Neuronal stem cell (in vitro differentiated cells): ENCODE results near the gene OR9A2.
"Not testable (repeated sequence)": the region's sequence is repeated elsewhere in the genome, so short reads cannot be mapped to it uniquely, and the experiment has no call there.

Experiments
- DNase-seq: peaks from one replicate; pipeline ENCODE4 v3.0.0-alpha.2; 2013; ENCODE audit warnings: low spot score
- H2AFZ ChIP-seq: one replicate; pipeline ENCODE4 v1.6.1; 2013; ENCODE audit warnings: mild to moderate bottlenecking, low read length, inconsistent platforms
- H2AK5ac ChIP-seq: 2 replicates; pipeline ENCODE4 v1.6.1; 2013; ENCODE audit warnings: low read depth, mild to moderate bottlenecking, inconsistent platforms, low read length, moderate library complexity, mixed read lengths
- H2BK120ac ChIP-seq: 2 replicates; pipeline ENCODE4 v1.6.1; 2013; ENCODE audit warnings: low read depth, mild to moderate bottlenecking, inconsistent platforms, low read length, moderate library complexity, mixed read lengths
- H2BK12ac ChIP-seq: one replicate; pipeline ENCODE4 v1.6.1; 2013; ENCODE audit warnings: low read length, inconsistent platforms
- H2BK15ac ChIP-seq: 2 replicates; pipeline ENCODE4 v1.6.1; 2013; ENCODE audit warnings: mild to moderate bottlenecking, low read length, inconsistent platforms, mixed read lengths
- H2BK5ac ChIP-seq: one replicate; pipeline ENCODE4 v1.6.1; 2013; ENCODE audit warnings: inconsistent platforms, mild to moderate bottlenecking, low read length, moderate library complexity
- H3K14ac ChIP-seq: one replicate; pipeline ENCODE4 v1.6.1; 2013; ENCODE audit warnings: low read length, inconsistent platforms
- H3K18ac ChIP-seq: 2 replicates; pipeline ENCODE4 v1.6.1; 2013; ENCODE audit warnings: low read length, inconsistent platforms
- H3K23ac ChIP-seq: 2 replicates; pipeline ENCODE4 v1.6.1; 2013; ENCODE audit warnings: low read depth, mild to moderate bottlenecking, mixed read lengths, low read length, inconsistent platforms; ENCODE audit not compliant: poor library complexity
- H3K27ac ChIP-seq: replicated peaks from 3 replicates; pipeline ENCODE4 v1.5.1; 2013; ENCODE audit warnings: low read length, inconsistent platforms
- H3K27me3 ChIP-seq, 3 experiments: 2 replicates each; pipeline ENCODE4 v1.6.1; 2013; ENCODE audit warnings: low read length in 3 of 3, mild to moderate bottlenecking in 2 of 3, inconsistent platforms in 1 of 3, low read depth in 1 of 3, mixed read lengths in 1 of 3, moderate library complexity in 1 of 3; ENCODE audit not compliant: control insufficient read depth in 3 of 3, insufficient read depth in 3 of 3
- H3K36me3 ChIP-seq, 2 donors: replicated peaks in 1 of 2; 2 replicates each; pipeline ENCODE4 v1.6.1; 2013; ENCODE audit warnings: low read length in 2 of 2; ENCODE audit not compliant: control insufficient read depth in 2 of 2, insufficient read depth in 2 of 2
- H3K4ac ChIP-seq: 2 replicates; pipeline ENCODE4 v1.6.1; 2013; ENCODE audit warnings: inconsistent platforms, mild to moderate bottlenecking, low read length, moderate library complexity
- H3K4me1 ChIP-seq, 2 donors: 1 replicate in 1 of 2; 2 replicates in 1 of 2; pipeline ENCODE4 v1.6.1; 2013; ENCODE audit warnings: low read length in 2 of 2, low read depth in 1 of 2; ENCODE audit not compliant: control insufficient read depth in 2 of 2, insufficient read depth in 1 of 2
- H3K4me2 ChIP-seq: one replicate; pipeline ENCODE4 v1.6.1; 2013; ENCODE audit warnings: mild to moderate bottlenecking, low read length, inconsistent platforms; ENCODE audit not compliant: insufficient read depth, poor library complexity, severe bottlenecking
- H3K4me3 ChIP-seq, 2 donors: 2 replicates each; pipeline ENCODE4 v1.5.1; 2013; ENCODE audit warnings: low read length in 2 of 2, mild to moderate bottlenecking in 2 of 2, inconsistent platforms in 1 of 2, moderate library complexity in 1 of 2
- H3K79me1 ChIP-seq: one replicate; pipeline ENCODE4 v1.6.1; 2013; ENCODE audit warnings: low read depth, mild to moderate bottlenecking, inconsistent platforms, low read length, moderate library complexity
- H3K9ac ChIP-seq: one replicate; pipeline ENCODE4 v1.6.1; 2013; ENCODE audit warnings: mild to moderate bottlenecking, low read depth, low read length, inconsistent platforms; ENCODE audit not compliant: poor library complexity
- H3K9me3 ChIP-seq, 2 donors: replicated peaks in 1 of 2; 2 replicates each; pipeline versions ENCODE3 to v1.6.1; 2013; ENCODE audit warnings: low read length in 2 of 2, mild to moderate bottlenecking in 2 of 2, inconsistent platforms in 1 of 2, low read depth in 1 of 2, mixed read lengths in 1 of 2, moderate library complexity in 1 of 2; ENCODE audit not compliant: control insufficient read depth in 2 of 2, insufficient read depth in 1 of 2
- H4K8ac ChIP-seq: one replicate; pipeline ENCODE4 v1.6.1; 2013; ENCODE audit warnings: low read depth, mild to moderate bottlenecking, inconsistent platforms, low read length, moderate library complexity
- H4K91ac ChIP-seq: one replicate; pipeline ENCODE4 v1.6.1; 2013; ENCODE audit warnings: low read length, low read depth, mild to moderate bottlenecking, inconsistent platforms; ENCODE audit not compliant: poor library complexity
- WGBS, 2 donors: extraction: QIAGEN DNeasy Blood & Tissue Kit; methylation state at CpG; one replicate each; pipeline ENCODE4 v1.1.7; 2013; ENCODE audit warnings: missing lambda C conversion rate in 2 of 2, mixed read lengths in 1 of 2; ENCODE audit not compliant: insufficient read length in 2 of 2, insufficient replicate concordance in 1 of 2; ENCODE audit errors: extremely low coverage in 2 of 2; 5-methylcytosine and 5-hydroxymethylcytosine counted together

OR9A2 gene

DNA sequence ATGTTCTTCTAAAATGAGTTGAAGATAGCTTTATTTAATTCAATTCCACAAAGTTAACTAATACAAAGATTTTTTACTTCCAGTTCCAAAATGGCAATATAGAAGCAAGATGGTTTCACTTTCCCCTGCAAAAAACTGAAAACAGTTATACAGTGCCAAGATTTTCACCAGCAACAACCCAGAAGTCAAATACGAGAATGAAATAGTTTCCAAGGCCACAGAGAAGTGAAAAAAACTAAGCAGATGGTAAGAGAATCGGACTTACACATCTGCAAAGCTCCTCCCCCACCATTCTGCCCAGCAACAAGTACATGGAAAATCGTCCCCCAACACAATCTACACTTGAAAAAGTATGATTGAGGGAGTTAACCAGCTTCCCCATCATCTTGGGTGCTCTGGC, 34.5 kb downstream of the OR9A2 start:
- H2AFZ ChIP-seq: no peak overlapping the region
- no peak overlapping the region for H3K9ac ChIP-seq
- H3K4me2 ChIP-seq: no peak overlapping the region
- no peak overlapping the region for H3K23ac ChIP-seq
- H4K91ac ChIP-seq: no peak overlapping the region
- H3K27me3 ChIP-seq: no peaks in the 10 kb centered on the region
- H3K9me3 ChIP-seq: no peaks in the 10 kb centered on the region
- no peak overlapping the region for H3K18ac ChIP-seq
- H2AK5ac ChIP-seq: no peak overlapping the region
- H2BK12ac ChIP-seq: no peak overlapping the region
- H2BK5ac ChIP-seq: no peak overlapping the region
- no peak overlapping the region for H3K27ac ChIP-seq
- no peaks in the 10 kb centered on the region for H3K4me1 ChIP-seq
- H2BK120ac ChIP-seq: no peak overlapping the region
- H3K4me3 ChIP-seq: no peak overlapping the region
- no peak for DNase-seq
- H3K36me3 ChIP-seq: no peaks in the 10 kb centered on the region
- no peak overlapping the region for H4K8ac ChIP-seq
- H2BK15ac ChIP-seq: no peak overlapping the region
- no peak overlapping the region for H3K4ac ChIP-seq
- no CpG with 5 or more reads among the region's 3 CpGs for WGBS, 2 donors
- H3K79me1 ChIP-seq: no peaks in the 10 kb centered on the region
- no peak overlapping the region for H3K14ac ChIP-seq

DNA sequence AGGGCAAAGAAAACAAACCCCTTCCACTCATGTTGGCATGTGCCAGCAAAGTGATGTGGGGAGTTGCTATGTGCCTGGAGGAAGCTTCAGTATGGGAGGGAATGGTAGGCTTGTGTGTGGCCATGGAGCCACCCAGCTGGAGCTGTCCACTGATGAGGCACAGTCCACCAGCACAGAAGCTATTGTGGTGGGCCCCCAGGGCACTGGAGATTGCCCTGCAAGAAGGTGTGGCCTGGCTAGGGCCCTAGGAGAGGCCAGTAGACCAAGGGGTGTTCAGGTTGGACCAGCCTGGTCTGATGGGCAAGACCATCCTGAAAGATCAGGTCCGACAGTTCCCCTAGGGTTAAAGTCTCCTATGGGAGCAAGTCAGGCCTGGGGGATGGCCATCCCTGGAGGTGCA, 42.6 kb downstream of the OR9A2 start:
- Histone ChIP-seq H2AFZ (no peak overlapping the region), H2BK5ac (no peak overlapping the region), H3K79me1 (no peaks in the 10 kb centered on the region), H3K27ac (no peak overlapping the region), H3K4me1 (no peaks in the 10 kb centered on the region), H4K91ac (no peak overlapping the region), H3K27me3 (no peaks in the 10 kb centered on the region), H2AK5ac (no peak overlapping the region), H3K9me3 (no peaks in the 10 kb centered on the region), H2BK120ac (no peak overlapping the region), H3K4me2 (no peak overlapping the region), H4K8ac (no peak overlapping the region), H3K18ac (peak overlapping the region; percentile 11), H3K23ac (no peak overlapping the region), H3K4me3 (no peak overlapping the region), H3K36me3 (no peaks in the 10 kb centered on the region), H2BK12ac (no peak overlapping the region), H3K9ac (no peak overlapping the region), H3K4ac (no peak overlapping the region), H3K14ac (no peak overlapping the region), H2BK15ac (no peak overlapping the region)
- no CpG with 5 or more reads among the region's 1 CpG for WGBS, 2 donors
- DNase-seq: no peak

GRCh38 chr7:142983825-142984224, 43.1 kb downstream of the OR9A2 start:
- Histone ChIP-seq H3K14ac (peak overlapping the region; percentile 64), H3K36me3 (no peaks in the 10 kb centered on the region), H2AK5ac (no peak overlapping the region), H3K4me2 (no peak overlapping the region), H4K91ac (no peak overlapping the region), H3K4me3 (no peak overlapping the region), H2BK5ac (no peak overlapping the region), H3K9me3 (no peaks in the 10 kb centered on the region), H2BK15ac (peak overlapping the region; percentile 65), H2BK120ac (no peak overlapping the region), H2BK12ac (no peak overlapping the region), H3K27ac (no peak overlapping the region), H3K79me1 (no peaks in the 10 kb centered on the region), H3K23ac (peak overlapping the region; percentile 96), H4K8ac (peak overlapping the region; percentile 57), H3K9ac (no peak overlapping the region), H3K4ac (no peak overlapping the region), H2AFZ (no peak overlapping the region), H3K4me1 (no peaks in the 10 kb centered on the region), H3K27me3 (no peaks in the 10 kb centered on the region), H3K18ac (peak overlapping the region; percentile 11)
- DNase-seq: no peak
- WGBS, 2 donors: no CpG with 5 or more reads among the region's 1 CpG

DNA sequence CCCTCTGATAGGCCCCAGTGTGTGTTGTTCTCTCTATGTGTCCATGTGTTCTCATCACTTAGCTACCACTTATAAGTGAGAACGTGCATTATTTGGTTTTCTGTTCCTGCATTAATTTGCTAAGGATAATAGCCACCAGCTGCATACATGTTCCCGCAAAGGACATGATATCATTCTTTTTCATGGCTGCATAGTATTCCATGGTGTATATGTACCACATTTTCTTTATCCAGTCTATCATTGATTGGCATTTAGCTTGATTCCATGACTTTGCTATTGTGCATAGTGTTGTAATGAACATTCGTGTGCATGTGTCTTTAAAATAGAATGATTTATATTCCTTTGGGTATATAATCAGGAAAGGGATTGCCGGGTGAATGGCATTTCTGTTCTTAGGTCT, 48.5 kb downstream of the OR9A2 start:
- not testable (repeated sequence) for H3K4me2 ChIP-seq, H3K4me3 ChIP-seq, H3K18ac ChIP-seq, H2BK15ac ChIP-seq, H3K36me3 ChIP-seq, H3K79me1 ChIP-seq, H3K14ac ChIP-seq, H3K27ac ChIP-seq, H2AK5ac ChIP-seq, H2BK12ac ChIP-seq, DNase-seq, H3K9ac ChIP-seq, H2AFZ ChIP-seq, H3K4me1 ChIP-seq, H3K9me3 ChIP-seq, H2BK5ac ChIP-seq, H4K8ac ChIP-seq, H4K91ac ChIP-seq, H3K23ac ChIP-seq, H3K27me3 ChIP-seq, H2BK120ac ChIP-seq, H3K4ac ChIP-seq
- WGBS, 2 donors: no CpG with 5 or more reads among the region's 4 CpGs
